WTC11 (cell line): ENCODE measurements around the gene PRKD1.

Experiments
- ATF3 ChIP-seq: sonication (generic); formaldehyde crosslinking; conservative IDR thresholded peaks from 2 replicates; pipeline ENCODE4 v1.8.1; 2022; ENCODE audit warnings: mild to moderate bottlenecking, missing genetic modification reagents
- CBFB ChIP-seq: sonication (generic); formaldehyde crosslinking; IDR thresholded peaks from 2 replicates; pipeline ENCODE4 v1.8.1; 2022; ENCODE audit warnings: mild to moderate bottlenecking, low read depth, missing genetic modification reagents
- CREB1 ChIP-seq: sonication (generic); formaldehyde crosslinking; IDR thresholded peaks from 2 replicates; pipeline ENCODE4 v1.8.0; 2023; ENCODE audit warnings: mild to moderate bottlenecking, missing genetic modification reagents
- CTCF ChIP-seq: fragments of 200-600 bp; IDR thresholded peaks from 2 replicates; pipeline ENCODE4 v1.8.0; 2022; ENCODE audit warnings: antibody characterized with exemption
- GABPB1 ChIP-seq: sonication (generic); formaldehyde crosslinking; IDR thresholded peaks from 2 replicates; pipeline ENCODE4 v1.8.1; 2023; ENCODE audit warnings: mild to moderate bottlenecking, missing genetic modification reagents
- JUN ChIP-seq: sonication (generic); formaldehyde crosslinking; IDR thresholded peaks from 2 replicates; pipeline ENCODE4 v1.8.0; 2023; ENCODE audit warnings: mild to moderate bottlenecking, missing genetic modification reagents
- MLX ChIP-seq: sonication (generic); formaldehyde crosslinking; IDR thresholded peaks from 2 replicates; pipeline ENCODE4 v1.8.1; 2023; ENCODE audit warnings: mild to moderate bottlenecking, missing genetic modification reagents, moderate library complexity
- RELA ChIP-seq: sonication (generic); formaldehyde crosslinking; IDR thresholded peaks from 2 replicates; pipeline ENCODE4 v1.8.1; 2022; ENCODE audit warnings: missing genetic modification reagents, mild to moderate bottlenecking, borderline replicate concordance
- SMAD4 ChIP-seq: sonication (generic); formaldehyde crosslinking; IDR thresholded peaks from 2 replicates; pipeline ENCODE4 v1.8.0; 2022; ENCODE audit warnings: mild to moderate bottlenecking, missing genetic modification reagents
- USF2 ChIP-seq: sonication (generic); formaldehyde crosslinking; IDR thresholded peaks from 2 replicates; pipeline ENCODE4 v1.8.1; 2023; ENCODE audit warnings: mild to moderate bottlenecking, missing genetic modification reagents, moderate library complexity

GRCh38 chr14:29756019-29756385 is 171.6 kb downstream of the PRKD1 start:
- no peak for TF ChIP-seq SMAD4 (CRISPR knock-in tag)
- no peak for TF ChIP-seq CTCF
- TF ChIP-seq USF2 (CRISPR knock-in tag) = no peak
- TF ChIP-seq CREB1 (CRISPR knock-in tag) = no peak
- no peak for TF ChIP-seq CBFB
- TF ChIP-seq RELA = no peak
- no peak for TF ChIP-seq MLX (CRISPR knock-in tag)
- no peak for TF ChIP-seq ATF3
- TF ChIP-seq GABPB1 (CRISPR knock-in tag) = no peak
- no peak for TF ChIP-seq JUN (CRISPR knock-in tag)
